HG03520 (cell line): ENCODE results near the gene PSG1.
"Not testable (repeated sequence)": the region's sequence is repeated elsewhere in the genome, so short reads cannot be mapped to it uniquely, and the experiment has no call there.

ENCODE experiments used
- ATAC-seq: cut with Tn5 transposase; IDR thresholded peaks from one replicate; pipeline ENCODE4 v1.9.1; 2021; ENCODE audit warnings: mild to moderate bottlenecking, moderate library complexity; ENCODE audit not compliant: unreplicated experiment

PSG1 gene

GRCh38 chr19:42879613-42880012 lies at the start of gene PSG1:
Gene PSG1 (minus strand): TSS chr19:42879713. CDS start chr19:42879581, 132 bp downstream.
- ATAC-seq = no peak

- ATAC-seq = no peak
These were observed 49.4 kb upstream of the PSG1 start for GRCh38 chr19:42928896-42929295.

- ATAC-seq = no peak
These were observed 47.3 kb upstream of the PSG1 start for GRCh38 chr19:42926781-42927180.

- ATAC-seq = not testable (repeated sequence)
These were observed 43.6 kb upstream of the PSG1 start for GRCh38 chr19:42923106-42923505.

DNA sequence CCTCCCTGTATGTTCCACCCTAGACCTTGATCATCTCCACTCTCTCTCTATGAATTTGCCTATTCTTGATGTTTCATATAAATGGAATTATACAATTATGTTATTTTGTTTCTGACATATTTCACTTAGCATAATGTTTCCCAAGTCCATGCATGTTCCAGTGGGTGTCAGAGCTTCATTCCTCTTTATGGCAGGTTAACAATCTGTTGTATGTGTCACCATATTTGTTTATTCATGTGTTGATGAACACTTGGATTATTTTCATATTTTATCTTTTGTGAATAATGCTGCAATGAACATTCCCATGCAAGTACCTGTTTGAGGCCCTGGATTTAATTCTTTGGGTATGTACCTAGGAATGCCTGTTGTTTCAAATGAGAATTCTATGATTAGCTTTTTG lies 41.5 kb upstream of the PSG1 start:
- ATAC-seq = not testable (repeated sequence)

DNA sequence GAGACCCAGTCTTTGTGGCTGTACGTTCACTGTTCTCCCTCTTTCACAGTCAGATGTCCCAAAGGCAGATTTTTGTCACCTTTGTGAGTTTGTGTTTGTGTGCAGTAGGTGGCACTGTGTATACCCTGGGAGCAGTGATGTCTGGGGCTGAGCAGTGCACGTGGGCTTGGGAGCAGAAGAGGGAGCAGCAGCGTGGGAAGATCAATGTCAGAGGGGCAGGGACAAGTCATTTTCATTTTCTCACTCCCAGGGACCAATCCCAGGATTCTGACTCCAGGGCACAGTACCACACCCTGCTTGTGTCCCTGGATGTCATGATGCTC lies 40.2 kb upstream of the PSG1 start:
- ATAC-seq = no peak

GRCh38 chr19:42919070-42919756 lies 39.7 kb upstream of the PSG1 start:
- ATAC-seq = not testable (repeated sequence)

- ATAC-seq = not testable (repeated sequence)
These were observed 39.0 kb upstream of the PSG1 start for GRCh38 chr19:42918377-42919069.

- not testable (repeated sequence) for ATAC-seq
These were observed 38.1 kb upstream of the PSG1 start, which contains the start of gene PSG6 for GRCh38 chr19:42917634-42918033. Gene PSG6 (minus strand): TSS chr19:42917894. CDS start chr19:42917792, 102 bp downstream.

GRCh38 chr19:42916931-42917330 lies 37.4 kb upstream of the PSG1 start:
- ATAC-seq = not testable (repeated sequence)

GRCh38 chr19:42913516-42913915 lies 34.0 kb upstream of the PSG1 start:
- ATAC-seq = not testable (repeated sequence)

DNA sequence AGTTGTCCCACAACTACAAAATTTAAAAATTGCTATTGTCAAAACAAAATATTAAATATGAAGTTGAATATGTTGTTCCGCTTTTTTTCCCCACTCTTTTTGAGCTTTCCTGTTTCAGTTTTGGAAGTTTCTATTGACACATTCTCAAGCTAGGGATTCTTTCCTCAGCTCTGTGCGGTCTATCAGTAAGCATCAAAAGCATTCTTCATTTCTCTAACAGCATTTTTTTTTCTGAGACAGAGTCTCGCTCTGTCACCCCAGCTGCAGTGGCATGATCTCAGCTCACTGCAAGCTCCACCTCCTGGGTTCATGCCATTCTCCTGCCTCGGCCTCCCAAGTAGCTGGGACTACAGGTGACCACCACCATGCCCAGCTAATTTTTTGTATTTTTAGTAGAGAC lies 33.4 kb upstream of the PSG1 start:
- not testable (repeated sequence) for ATAC-seq

GRCh38 chr19:42911731-42912130 lies 32.2 kb upstream of the PSG1 start:
- not testable (repeated sequence) for ATAC-seq

DNA sequence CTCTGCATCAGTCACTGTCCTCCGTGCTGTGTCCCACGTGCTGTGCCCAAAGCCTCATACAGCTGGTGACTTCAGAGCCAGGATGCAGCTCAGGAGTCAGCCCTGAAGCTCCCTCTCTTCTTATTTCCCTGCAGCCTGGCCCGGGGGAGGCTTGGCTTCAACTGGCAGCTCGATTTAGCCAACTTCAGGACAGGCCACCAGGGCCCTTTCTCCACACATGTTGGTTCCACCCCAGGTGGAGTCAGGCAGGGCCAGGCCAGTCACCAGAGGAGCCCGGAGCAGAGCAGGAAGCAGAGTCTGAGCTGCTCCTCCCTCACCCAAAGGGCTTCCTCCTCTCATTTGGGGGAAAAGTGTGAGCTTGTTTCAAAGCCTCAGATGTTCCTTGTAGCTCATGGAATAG lies 26.6 kb upstream of the PSG1 start:
- ATAC-seq = not testable (repeated sequence)

DNA sequence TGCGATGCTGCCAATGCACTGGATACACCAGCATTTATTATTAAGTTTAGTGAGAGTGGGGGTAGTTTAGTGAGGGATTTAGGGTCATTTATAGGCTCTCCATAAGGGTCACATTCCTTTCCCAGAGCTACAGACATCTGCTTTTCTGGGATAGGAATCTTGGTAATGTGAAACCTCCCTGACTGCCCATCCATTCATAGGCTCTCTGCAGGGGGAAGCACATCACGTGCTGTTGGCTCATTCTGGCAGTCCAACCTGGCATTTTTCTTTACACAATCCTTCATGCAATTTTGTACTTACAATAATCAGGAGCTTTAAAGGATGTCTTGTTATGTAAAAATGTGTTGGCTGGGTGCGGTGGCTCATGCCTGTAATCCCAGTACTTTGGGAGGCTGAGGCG lies 21.0 kb upstream of the PSG1 start:
- ATAC-seq = not testable (repeated sequence)

DNA sequence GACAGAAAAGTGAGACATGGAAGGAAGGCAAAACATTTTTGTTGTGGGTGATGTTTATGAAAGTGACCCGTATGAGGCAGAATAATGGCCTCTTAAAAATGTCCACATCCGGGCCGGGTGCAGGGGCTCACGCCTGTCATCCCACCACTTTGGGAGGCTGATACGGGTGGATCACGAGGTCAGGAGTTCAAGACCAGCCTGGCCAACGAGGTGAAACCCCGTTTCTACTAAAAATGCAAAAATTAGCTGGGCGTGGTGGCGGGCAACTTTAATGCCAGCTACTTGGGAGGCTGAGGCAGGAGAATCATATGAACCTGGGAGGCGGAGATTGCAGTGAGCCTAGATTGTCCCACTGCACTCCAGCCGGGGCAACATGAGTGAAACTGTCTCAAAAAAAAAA lies 20.2 kb upstream of the PSG1 start:
- not testable (repeated sequence) for ATAC-seq

DNA sequence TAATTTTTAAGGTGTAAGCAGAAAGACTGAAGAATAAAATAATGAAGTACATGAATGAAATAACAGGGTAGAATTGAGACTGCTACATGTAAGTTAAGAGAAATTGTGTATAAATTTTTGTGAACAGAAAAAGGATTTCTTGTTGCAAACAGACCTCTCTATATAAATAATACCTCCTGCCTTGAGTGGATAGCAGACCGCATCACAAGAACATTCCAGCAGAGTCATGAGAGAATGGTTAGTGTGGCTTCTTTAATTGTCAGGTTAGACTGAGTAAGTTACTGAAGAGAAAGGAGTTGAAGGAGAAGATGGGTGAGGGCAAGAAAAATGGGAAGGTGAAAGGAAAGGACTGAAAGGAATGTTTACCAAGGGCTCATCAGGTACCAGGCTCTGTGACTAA lies 19.6 kb upstream of the PSG1 start:
- ATAC-seq = not testable (repeated sequence)

DNA sequence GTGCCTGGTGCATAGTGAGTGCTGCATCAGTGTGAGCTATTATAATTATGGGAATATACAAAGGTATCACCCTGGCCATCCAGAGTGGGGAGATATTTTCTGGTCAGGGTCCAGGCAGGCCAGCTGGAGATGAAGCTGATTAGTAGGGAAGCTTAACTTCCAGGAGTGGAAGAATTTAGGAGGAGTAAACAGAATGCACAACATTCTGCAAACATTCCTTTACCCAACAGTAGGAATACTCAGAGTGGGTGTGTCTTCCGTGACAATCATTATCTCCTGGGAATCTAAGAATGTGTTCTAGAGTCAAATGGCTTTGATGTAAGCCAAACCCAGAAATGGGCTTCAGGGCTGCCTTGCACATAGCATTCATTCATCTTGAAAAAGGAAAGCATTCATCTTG lies 19.1 kb upstream of the PSG1 start:
- ATAC-seq = not testable (repeated sequence)

DNA sequence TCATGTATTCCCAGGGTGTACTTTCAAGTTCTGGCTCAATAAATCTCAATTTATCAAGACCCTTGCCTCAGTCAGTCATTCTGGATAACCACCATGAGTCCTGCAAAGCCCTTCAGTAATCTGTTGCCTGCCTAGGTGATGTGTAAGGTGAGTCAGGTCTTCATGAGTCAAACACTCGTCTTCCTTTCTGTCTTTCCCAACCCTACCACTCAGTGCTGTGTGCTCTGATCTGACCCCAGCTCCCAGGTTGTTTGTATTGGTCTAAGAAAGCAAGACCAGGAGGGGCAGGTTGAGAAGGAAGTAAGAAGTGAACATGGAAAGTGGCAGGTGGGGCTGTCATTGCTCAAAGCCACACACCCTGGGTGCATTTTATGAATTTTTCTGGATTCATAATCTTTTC lies 18.2 kb upstream of the PSG1 start:
- ATAC-seq = not testable (repeated sequence)

DNA sequence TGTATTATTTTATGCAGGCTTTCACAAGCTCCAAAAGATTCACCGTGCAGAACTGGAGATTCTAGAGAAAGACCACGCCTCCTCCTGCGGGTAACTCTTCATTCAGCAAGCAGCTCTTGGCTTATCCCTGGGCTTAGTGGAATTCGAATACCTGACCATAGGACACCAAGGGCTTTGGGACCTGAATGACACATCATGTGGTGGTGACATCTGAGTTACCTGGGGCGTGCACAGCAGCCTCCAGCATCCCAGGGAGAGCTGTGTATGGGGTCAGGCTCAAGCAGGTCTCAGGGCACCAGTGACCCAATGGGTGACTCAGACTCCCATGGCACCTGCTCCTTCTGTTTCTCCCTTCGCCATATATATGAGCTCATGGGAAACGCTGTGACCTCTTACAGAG lies 10.9 kb upstream of the PSG1 start:
- ATAC-seq = not testable (repeated sequence)

GRCh38 chr19:42887876-42888445 lies 8.4 kb upstream of the PSG1 start:
- not testable (repeated sequence) for ATAC-seq

- not testable (repeated sequence) for ATAC-seq
These were observed 3.2 kb upstream of the PSG1 start for GRCh38 chr19:42882730-42883129.
